T-helper 1 cell treated with Interleukin-12 subunit alpha and Interleukin-12 subunit beta and Interleukin-4 antibody, amounts not matched to agents 30 ng/mL and 1 ng/mL, for 36 hours (primary cell): ENCODE data around the gene LAGE3. TPM values are rescaled to one million over a fixed set of nuclear protein-coding genes. Genes with fewer than 3 reads are reported as not detected.

Experiments
- intact Hi-C: fragments of 100-400 bp; cut with micrococcal nuclease; formaldehyde crosslinking; loops from one replicate; pipeline ENCODE4 v1.15.1; 2024
- total RNA-seq: library from RNA; stranded (reverse); gene quantifications from 2 replicates; pipeline ENCODE4 v1.2.3, GENCODE V29; 2022

The LAGE3 gene
- total RNA-seq, 1 donor from 2014 or later, result 56.8 TPM

DNA sequence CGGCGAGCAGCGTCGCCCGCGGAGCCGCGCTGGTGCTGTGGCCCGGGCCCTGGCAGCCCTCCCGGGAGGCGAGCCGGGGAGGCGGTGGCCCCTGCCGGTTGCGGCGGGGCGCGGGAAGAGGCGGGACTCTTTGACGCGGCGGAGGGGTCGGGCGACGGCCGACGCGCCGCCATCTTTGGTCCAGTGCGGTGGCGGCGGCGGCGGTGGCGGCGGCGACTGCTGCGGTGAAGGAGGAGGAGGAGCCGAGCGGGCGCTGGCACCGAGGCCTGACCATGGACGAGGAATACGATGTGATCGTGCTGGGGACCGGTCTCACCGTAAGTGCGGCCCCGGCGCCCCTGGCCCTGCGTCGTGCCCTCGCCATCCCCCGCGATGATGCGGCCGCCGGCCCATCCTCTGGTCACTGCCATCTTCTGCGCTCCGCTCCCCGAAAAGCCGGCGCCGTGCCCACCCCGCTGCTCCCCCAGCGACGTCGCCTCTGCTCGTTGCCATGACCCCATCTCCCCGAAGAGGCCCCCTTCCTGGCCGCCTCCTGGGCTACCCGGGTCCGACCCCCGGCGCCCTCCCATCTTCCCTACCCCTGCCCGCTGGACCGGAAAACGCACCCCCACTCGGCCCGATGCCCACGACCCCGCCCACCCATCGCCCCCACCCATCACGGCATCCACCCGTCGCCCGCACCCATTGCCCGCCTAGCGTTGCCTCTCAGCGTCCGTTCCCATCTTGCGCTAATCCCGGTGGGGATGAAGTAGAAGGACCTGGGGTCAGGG, 41.9 kb downstream of the LAGE3 start, which contains the start of gene GDI1:
TSS of gene GDI1 (plus strand) at position 172 of the 770 bp plus-strand sequence. CDS start at position 273, 101 bp downstream.
- intact Hi-C loops, result loop anchor here (1.0 to 5.0 kb wide), 6 partner anchors 9 to 68 kb away; partner anchors contain the start of genes ATP6AP1, LAGE3, PLXNA3 and RPL10

DNA sequence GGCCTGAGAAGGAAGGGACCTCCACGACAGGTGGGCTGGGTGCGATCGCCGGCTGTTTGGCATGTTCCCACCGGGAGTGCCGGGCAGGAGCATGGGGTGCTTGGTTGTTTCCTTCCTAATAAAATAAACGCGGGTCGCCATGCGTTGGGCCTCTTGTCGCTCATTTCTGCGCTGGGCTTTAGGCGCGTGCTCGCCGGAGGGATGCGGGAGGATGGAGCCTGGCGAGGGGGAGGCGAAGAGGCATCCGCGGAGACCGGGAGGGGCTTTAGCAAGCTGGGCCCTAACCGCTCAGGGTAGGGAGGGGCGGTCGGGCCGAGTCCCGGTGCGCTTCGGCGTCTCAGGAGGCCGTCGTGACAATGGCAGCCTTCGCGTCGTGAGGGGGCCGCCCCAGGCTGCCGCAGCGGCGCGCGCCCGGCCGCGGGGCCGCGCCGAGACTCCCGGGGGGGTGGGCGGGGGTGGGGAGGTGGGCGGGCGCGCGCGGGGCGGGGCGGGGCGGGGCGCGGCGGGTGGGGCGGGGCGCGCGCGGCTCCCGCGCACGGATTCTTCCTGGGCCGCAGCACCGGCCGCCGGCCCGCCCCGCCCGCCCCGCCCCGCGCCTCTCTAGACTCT, 42.6 kb downstream of the LAGE3 start:
- intact Hi-C loops, result loop anchor here (1.0 to 5.0 kb wide), 6 partner anchors 8 to 68 kb away; partner anchors contain the start of genes ATP6AP1, LAGE3, PLXNA3 and RPL10

DNA sequence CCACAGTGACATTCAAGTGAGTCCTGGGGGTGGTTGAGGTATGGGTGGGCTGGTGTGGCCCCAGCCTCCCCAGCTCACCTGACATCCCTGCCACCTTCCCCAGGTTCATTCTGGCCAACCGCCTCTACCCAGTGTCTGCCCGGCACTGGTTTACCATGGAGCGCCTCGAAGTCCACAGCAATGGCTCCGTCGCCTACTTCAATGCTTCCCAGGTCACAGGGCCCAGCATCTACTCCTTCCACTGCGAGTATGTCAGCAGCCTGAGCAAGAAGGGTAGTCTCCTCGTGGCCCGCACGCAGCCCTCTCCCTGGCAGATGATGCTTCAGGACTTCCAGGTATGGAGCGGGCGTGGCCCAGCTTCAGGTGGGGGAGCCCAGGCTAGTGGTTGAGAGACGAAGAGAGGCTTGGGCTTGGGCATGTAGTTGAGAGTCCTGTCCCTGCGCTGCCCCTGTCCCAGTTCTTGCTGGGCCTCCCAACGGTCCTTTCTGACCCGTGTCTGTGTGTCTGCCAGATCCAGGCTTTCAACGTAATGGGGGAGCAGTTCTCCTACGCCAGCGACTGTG, 43.8 kb downstream of the LAGE3 start:
- intact Hi-C loops, result loop anchor here (5.0 kb wide), 1 partner anchor 38 kb away; the partner anchor contains the start of gene RPL10

DNA sequence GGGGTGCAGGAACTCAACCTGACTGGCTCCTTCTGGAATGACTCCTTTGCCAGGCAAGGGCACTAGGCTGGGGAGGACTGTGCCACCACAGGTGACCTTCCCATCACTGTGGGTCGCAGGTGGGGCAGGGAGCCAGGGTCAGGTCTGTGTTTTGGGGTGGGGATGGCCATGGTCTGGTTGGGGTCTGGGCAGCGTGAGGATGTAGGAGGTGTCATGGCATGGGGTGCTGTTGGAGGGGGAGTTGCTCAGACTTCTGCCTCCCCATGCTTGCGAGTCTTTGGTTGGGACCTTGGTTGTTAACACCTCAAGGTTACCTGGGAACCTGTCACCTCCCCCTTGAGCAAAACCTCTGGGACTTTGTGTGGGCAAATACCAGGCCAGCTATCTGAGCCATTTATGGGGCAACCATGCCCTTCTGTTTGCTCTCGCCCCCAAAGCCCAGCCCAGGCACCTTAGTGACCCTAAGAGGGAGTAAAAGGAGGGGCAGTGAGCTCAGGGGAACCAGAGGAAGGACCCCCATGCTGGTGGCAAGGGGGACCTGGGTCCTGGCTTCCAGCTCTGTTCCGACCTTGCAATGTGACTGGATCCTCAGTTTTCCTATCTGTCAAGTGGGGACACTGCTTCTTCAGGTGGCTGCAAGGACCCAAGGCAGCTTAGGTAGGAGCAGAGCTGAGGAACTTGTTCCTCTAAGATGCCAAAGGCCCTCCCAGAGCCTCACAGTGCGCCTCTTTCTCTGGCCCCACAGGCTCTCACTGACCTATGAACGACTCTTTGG, 44.5 kb downstream of the LAGE3 start:
- intact Hi-C loops, result loop anchor here (5.0 kb wide), 1 partner anchor 37 kb away; the partner anchor contains the start of gene RPL10

DNA sequence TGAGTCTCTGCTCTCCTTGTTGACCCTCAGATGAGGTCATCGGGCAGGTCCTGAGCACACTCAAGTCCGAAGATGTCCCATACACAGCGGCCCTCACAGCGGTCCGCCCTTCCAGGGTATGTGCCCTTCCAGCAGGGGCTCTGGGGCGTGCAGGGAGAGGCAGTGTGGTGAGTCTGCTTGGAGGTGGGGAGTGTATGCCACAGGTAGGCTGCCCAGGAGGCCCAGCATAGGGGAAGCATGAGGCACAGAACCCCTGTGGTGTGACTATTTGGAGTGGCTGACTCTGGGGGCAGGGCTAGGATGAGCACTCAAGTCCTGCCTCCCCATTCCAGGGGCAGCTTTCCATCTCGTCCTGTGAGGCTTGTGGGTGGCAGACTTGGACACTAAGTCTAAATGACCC, 45.5 kb downstream of the LAGE3 start:
- intact Hi-C loops, result no loop called here

DNA sequence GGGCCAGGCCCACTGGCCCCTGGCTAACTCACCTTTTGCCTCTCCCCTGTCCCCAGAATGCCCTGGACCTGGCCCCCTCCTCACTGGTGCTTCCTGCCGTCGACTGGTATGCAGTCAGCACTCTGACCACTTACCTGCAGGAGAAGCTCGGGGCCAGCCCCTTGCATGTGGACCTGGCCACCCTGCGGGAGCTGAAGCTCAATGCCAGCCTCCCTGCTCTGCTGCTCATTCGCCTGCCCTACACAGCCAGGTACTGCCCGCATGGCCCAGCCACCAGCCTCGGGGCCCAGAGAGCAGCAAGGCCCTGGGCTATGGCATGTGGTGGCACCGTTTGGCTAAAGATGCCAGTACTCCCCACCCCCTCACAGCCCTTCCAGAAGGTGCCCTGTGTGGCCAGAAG, 46.9 kb downstream of the LAGE3 start:
- intact Hi-C loops, result no loop called here

DNA sequence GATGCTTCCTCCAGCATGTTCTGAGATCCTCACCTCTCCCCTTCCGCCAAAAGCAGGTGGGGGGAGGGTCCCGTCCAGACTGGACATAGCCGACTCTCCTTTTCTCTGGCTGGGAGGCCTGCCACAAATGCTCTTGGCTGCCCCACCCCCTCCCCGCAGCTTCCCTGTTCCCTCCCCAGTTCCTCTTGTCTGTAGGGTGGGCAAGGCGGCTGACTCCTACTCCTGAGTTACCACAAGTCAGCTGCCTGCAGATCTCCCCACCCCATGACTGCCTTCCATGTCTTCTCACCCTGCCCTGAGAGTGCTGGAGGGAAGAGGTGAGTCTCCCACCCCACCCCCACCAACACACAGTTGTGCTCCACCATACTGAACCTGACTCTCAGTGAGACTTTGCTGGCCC, 47.7 kb downstream of the LAGE3 start:
- intact Hi-C loops, result no loop called here

DNA sequence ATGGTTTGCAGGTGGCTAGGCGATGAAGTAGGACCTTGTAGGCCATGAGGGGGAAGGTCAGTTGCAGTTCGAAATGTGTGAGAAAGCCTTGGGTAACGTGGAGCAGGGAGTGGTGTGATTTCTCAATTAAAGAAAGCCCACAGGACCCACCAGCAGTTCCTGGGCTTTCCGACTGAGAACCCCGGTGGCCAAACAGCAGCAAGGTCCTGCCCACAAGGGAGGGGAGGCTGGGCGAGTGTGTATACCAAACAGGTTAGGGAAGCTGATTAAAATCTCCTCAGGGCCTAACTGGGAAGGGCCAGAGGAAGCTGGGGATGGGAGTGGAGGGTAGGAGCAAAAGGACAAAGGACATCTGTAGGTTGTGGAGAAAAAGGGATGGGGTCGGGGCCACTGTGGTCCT, 48.2 kb downstream of the LAGE3 start:
- intact Hi-C loops, result no loop called here

DNA sequence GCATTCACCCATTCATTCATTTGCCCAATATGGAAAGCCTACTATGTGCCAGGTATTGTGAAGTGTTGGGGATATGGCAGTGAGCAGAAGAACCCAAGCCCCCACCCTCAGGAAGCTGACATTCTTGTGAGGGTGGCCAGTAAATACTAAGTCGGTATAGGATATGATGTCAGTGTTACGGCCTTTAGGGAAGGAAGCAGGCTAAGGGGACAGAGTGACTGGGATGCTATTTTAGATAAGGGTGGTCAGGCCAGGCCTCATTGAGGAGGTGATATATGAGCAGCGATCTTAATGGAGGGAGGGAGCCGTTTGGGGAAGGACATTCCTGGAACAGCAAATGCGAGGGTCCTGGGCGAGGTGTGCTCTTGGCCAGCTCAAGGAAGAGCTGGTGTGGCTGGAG, 48.6 kb downstream of the LAGE3 start:
- intact Hi-C loops, result no loop called here

DNA sequence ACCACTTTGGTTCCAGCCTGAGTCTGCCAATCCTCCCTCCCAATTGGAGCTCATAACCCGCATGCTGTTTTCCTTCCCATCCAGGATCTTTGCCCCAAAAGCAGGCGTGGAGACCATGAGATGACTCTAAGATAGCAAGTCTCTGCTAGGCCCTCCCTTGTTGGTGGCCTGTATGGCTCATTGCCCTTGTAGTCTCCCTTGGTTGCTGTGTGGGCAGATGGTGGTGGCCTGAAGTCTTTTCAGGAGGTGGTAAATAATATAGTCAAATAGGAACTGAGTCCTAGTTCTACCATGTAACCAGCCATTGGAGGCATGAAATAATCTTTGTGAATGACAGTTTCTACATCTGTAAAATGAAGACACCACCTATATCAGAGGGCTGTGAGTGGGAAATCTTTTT, 49.4 kb downstream of the LAGE3 start:
- intact Hi-C loops, result no loop called here

DNA sequence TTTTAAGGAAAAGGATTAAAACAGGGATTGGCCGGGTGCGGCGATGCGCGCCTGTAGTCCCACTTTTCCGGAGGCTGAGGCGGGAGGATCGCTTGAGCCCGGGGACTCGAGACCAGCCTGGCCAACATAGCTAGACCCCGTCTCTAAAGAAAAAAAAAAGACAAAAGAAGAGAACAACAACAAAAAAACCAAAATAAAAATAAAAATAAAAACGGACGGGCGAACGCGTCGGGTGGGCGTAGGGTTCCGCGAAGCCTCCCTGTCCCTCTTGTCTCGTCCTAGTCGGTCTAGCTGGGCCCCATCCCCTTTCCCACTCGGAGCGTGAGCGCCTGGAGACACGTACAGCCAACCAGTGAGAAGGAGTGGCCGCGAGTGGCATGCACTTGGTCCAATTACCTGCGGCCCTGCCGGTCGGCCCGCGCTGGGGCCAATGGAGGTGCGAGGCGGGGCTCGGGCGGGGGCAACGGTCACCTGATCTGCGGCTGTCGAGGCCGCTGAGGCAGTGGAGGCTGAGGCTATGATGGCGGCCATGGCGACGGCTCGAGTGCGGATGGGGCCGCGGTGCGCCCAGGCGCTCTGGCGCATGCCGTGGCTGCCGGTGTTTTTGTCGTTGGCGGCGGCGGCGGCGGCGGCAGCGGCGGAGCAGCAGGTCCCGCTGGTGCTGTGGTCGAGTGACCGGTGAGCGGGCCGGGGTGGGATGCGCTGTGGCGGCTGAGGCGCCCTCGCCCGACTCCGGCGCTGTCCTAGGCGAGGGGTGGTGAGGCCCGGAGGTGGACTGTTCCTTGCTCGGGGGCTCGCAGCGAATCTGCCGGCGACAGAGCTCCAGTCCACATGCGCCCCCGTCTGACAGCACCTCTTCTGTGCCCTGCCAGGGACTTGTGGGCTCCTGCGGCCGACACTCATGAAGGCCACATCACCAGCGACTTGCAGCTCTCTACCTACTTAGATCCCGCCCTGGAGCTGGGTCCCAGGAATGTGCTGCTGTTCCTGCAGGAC, 50.6 kb downstream of the LAGE3 start, which contains the start of gene ATP6AP1:
TSS of gene ATP6AP1 (plus strand) at position 502 of the 996 bp plus-strand sequence. CDS start at position 518, 16 bp downstream.
- intact Hi-C loops, result loop anchor here (1.0 kb wide), 4 partner anchors 8 to 88 kb away; partner anchors contain the start of genes FAM3A and SLC10A3

Other genes with a start within 250 kb of the LAGE3 start
- not detected in 2 replicates for gene OPN1MW3, start 221.7 kb downstream of the LAGE3 start, total RNA-seq
- gene TEX28, start 184.2 kb downstream of the LAGE3 start, total RNA-seq, result not detected in 2 replicates
- gene TKTL1, start 183.5 kb downstream of the LAGE3 start, total RNA-seq, result 1.1 and 1.5 TPM in 2 replicates
- gene FLNA, start 104.6 kb downstream of the LAGE3 start, total RNA-seq, result 1,498 and 1,525 TPM in 2 replicates
- gene EMD, start 100.0 kb downstream of the LAGE3 start, total RNA-seq, result 55.9 and 60.2 TPM in 2 replicates
- 2,525 and 2,615 TPM in 2 replicates for gene RPL10, start 80.9 kb downstream of the LAGE3 start, total RNA-seq
- 17.3 and 21.8 TPM in 2 replicates for gene DNASE1L1, start 70.0 kb downstream of the LAGE3 start, total RNA-seq
- gene TAFAZZIN, start 67.7 kb downstream of the LAGE3 start, total RNA-seq, result 91.3 and 91.8 TPM in 2 replicates
- gene ATP6AP1, start 50.6 kb downstream of the LAGE3 start, total RNA-seq, result 61.3 and 63.8 TPM in 2 replicates
- gene GDI1, start 42.1 kb downstream of the LAGE3 start, total RNA-seq, result 119 TPM in 2 replicates
- 85.2 and 90.9 TPM in 2 replicates for gene FAM50A, start 35.1 kb downstream of the LAGE3 start, total RNA-seq
- gene PLXNA3, start 21.0 kb downstream of the LAGE3 start, total RNA-seq, result 37.3 and 43.8 TPM in 2 replicates
- gene UBL4A, start 7.3 kb upstream of the LAGE3 start, total RNA-seq, result 45.4 and 47.8 TPM in 2 replicates
- 23.4 and 25.2 TPM in 2 replicates for gene SLC10A3, start 11.3 kb upstream of the LAGE3 start, total RNA-seq
- gene FAM3A, start 37.0 kb upstream of the LAGE3 start, total RNA-seq, result 30.9 and 31.0 TPM in 2 replicates
- gene G6PD, start 67.6 kb upstream of the LAGE3 start, total RNA-seq, result 70.1 and 72.7 TPM in 2 replicates
- 47.7 and 47.9 TPM in 2 replicates for gene IKBKG, start 68.3 kb upstream of the LAGE3 start, total RNA-seq
- gene CTAG1A, start 105.9 kb upstream of the LAGE3 start, total RNA-seq, result not detected in 2 replicates
- not detected in 2 replicates for gene CTAG1B, start 140.0 kb upstream of the LAGE3 start, total RNA-seq
- not detected in 2 replicates for gene CTAG2, start 174.3 kb upstream of the LAGE3 start, total RNA-seq